SK-N-SH (cell line): Measurements from ENCODE around the gene NDUFS8. TPM values are rescaled to one million over a fixed set of nuclear protein-coding genes. Genes with fewer than 3 reads are reported as not detected.

Source experiments
- CTCF ChIA-PET: fragments of 300-600, 350-600 bp; formaldehyde crosslinking; extraction: SDS; loops from one replicate; lab custom pipeline; 2021; lab: Yijun Ruan, JAX
- POLR2A ChIA-PET: fragments of 350-600 bp; sonication (Branson Sonifier 250); formaldehyde crosslinking; extraction: SDS; loops from one replicate; lab custom pipeline; 2020; ENCODE audit warnings: antibody characterized with exemption, inconsistent platforms; lab: Yijun Ruan, JAX
- DNase-seq: peaks from one replicate; pipeline ENCODE4 v3.0.0; 2012
- H2AFZ ChIP-seq: fragments of 200-600 bp; sonication (generic); 2 replicates; pipeline ENCODE4 v1.8.1; 2016; ENCODE audit warnings: antibody characterized with exemption, mild to moderate bottlenecking, low read depth
- H3F3A ChIP-seq: fragments of 200-600 bp; sonication (generic); replicated peaks from 2 replicates; pipeline ENCODE3; 2016; ENCODE audit warnings: antibody characterized with exemption, mild to moderate bottlenecking; ENCODE audit not compliant: insufficient read depth
- H3K27ac ChIP-seq, 2 experiments: fragments of 200-500 bp in 1 of 2; fragments of 200-600 bp in 1 of 2; sonication (Bioruptor generic) in 1 of 2; sonication (generic), shearing (Covaris generic) in 1 of 2; 2 replicates each; pipeline versions ENCODE4 v1.5.1 to v1.6.1; 2014 to 2016; ENCODE audit warnings: low read depth in 2 of 2, inconsistent platforms in 1 of 2, low read length in 1 of 2, mild to moderate bottlenecking in 1 of 2, mixed read lengths in 1 of 2
- H3K27me3 ChIP-seq: fragments of 200-600 bp; sonication (generic), shearing (Covaris generic); 2 replicates; pipeline ENCODE4 v1.6.1; 2016; ENCODE audit warnings: mixed run types; ENCODE audit not compliant: insufficient read depth
- H3K36me3 ChIP-seq, 2 experiments: fragments of 200-500 bp in 1 of 2; fragments of 200-600 bp in 1 of 2; sonication (Bioruptor generic) in 1 of 2; sonication (generic) in 1 of 2; replicated peaks in 1 of 2; 2 replicates each; pipeline versions ENCODE3 to v1.5.1; 2014 to 2016; ENCODE audit warnings: low read length in 1 of 2, mild to moderate bottlenecking in 1 of 2; ENCODE audit not compliant: insufficient read depth in 2 of 2, control insufficient read depth in 1 of 2
- H3K4me1 ChIP-seq, 2 experiments: fragments of 200-500 bp in 1 of 2; fragments of 200-600 bp in 1 of 2; sonication (Bioruptor generic) in 1 of 2; sonication (generic), shearing (Covaris generic) in 1 of 2; 2 replicates each; pipeline versions ENCODE4 v1.5.1 to v1.6.1; 2014 to 2016; ENCODE audit warnings: low read depth in 1 of 2, low read length in 1 of 2, mixed run types in 1 of 2; ENCODE audit not compliant: insufficient read depth in 2 of 2, control insufficient read depth in 1 of 2
- H3K4me2 ChIP-seq: fragments of 200-600 bp; sonication (generic), shearing (Covaris generic); 2 replicates; pipeline ENCODE4 v1.6.1; 2017; ENCODE audit warnings: mixed run types
- H3K4me3 ChIP-seq, 2 experiments: fragments of 200-500 bp in 1 of 2; fragments of 200-600 bp in 1 of 2; sonication (Bioruptor generic) in 1 of 2; sonication (generic), shearing (Covaris generic) in 1 of 2; 2 replicates each; pipeline versions ENCODE4 v1.5.1 to v1.8.1; 2014 to 2016; ENCODE audit warnings: low read depth in 2 of 2, inconsistent platforms in 1 of 2, low read length in 1 of 2, mild to moderate bottlenecking in 1 of 2, mixed read lengths in 1 of 2, moderate library complexity in 1 of 2
- H3K79me2 ChIP-seq: fragments of 200-600 bp; sonication (generic); 2 replicates; pipeline ENCODE4 v1.8.1; 2017; ENCODE audit warnings: mild to moderate bottlenecking; ENCODE audit not compliant: insufficient read depth
- H3K9ac ChIP-seq: fragments of 200-600 bp; sonication (generic); 2 replicates; pipeline ENCODE4 v1.6.1; 2017; ENCODE audit warnings: mixed run types
- H3K9me2 ChIP-seq: fragments of 200-600 bp; sonication (generic); 2 replicates; pipeline ENCODE4 v1.6.1; 2017; ENCODE audit warnings: mixed run types
- H3K9me3 ChIP-seq: fragments of 200-600 bp; sonication (generic); 2 replicates; pipeline ENCODE4 v1.6.1; 2017; ENCODE audit warnings: mixed run types, mild to moderate bottlenecking, moderate library complexity
- H4K20me1 ChIP-seq: fragments of 200-600 bp; sonication (generic); 2 replicates; pipeline ENCODE4 v1.6.1; 2017; ENCODE audit warnings: mild to moderate bottlenecking, mixed run types; ENCODE audit not compliant: insufficient read depth
- ELF1 ChIP-seq: IDR thresholded peaks from 2 replicates; pipeline ENCODE4 v1.4.0; 2012
- EP300 ChIP-seq, 2 experiments: IDR thresholded peaks; 2 replicates each; pipeline versions ENCODE4 v1.4.0 to v1.6.1; 2012; ENCODE audit warnings: borderline replicate concordance in 1 of 2, low read depth in 1 of 2, low read length in 1 of 2
- FOXJ3 ChIP-seq: sonication (generic); formaldehyde crosslinking; IDR thresholded peaks from 2 replicates; pipeline ENCODE4 v1.5.1; 2020; ENCODE audit warnings: mild to moderate bottlenecking, missing genetic modification reagents
- FOXM1 ChIP-seq: IDR thresholded peaks from 2 replicates; pipeline ENCODE4 v1.4.0; 2012; ENCODE audit warnings: low read depth, mild to moderate bottlenecking
- GABPA ChIP-seq: IDR thresholded peaks from 2 replicates; pipeline ENCODE4 v1.4.0; 2012; ENCODE audit warnings: low read depth, mild to moderate bottlenecking
- GATA2 ChIP-seq: sonication (generic); formaldehyde crosslinking; IDR thresholded peaks from 2 replicates; pipeline ENCODE4 v1.5.0; 2020; ENCODE audit warnings: mild to moderate bottlenecking, missing genetic modification reagents
- MEF2A ChIP-seq: IDR thresholded peaks from 2 replicates; pipeline ENCODE4 v1.4.0; 2012; ENCODE audit warnings: low read depth, borderline replicate concordance
- MXI1 ChIP-seq: IDR thresholded peaks from 2 replicates; pipeline ENCODE4 v1.6.1; 2012; ENCODE audit warnings: mild to moderate bottlenecking, low read depth, low read length, improper control_type of control experiment
- NRF1 ChIP-seq: IDR thresholded peaks from 2 replicates; pipeline ENCODE4 v1.6.1; 2012; ENCODE audit warnings: low read depth, mild to moderate bottlenecking, low read length
- POLR2AphosphoS5 ChIP-seq: IDR thresholded peaks from 2 replicates; pipeline ENCODE4 v1.6.1; 2012; ENCODE audit warnings: low read depth, low read length
- RCOR1 ChIP-seq: fragments of 150-350 bp; IDR thresholded peaks from 2 replicates; pipeline ENCODE4 v1.6.1; 2017; ENCODE audit warnings: antibody characterized with exemption, low read length
- RFX5 ChIP-seq: IDR thresholded peaks from 2 replicates; pipeline ENCODE4 v1.6.1; 2012; ENCODE audit warnings: mild to moderate bottlenecking, improper control_type of control experiment, low read length
- SIN3A ChIP-seq: IDR thresholded peaks from 2 replicates; pipeline ENCODE4 v1.6.1; 2012; ENCODE audit warnings: low read depth, mild to moderate bottlenecking, low read length, moderate library complexity, borderline replicate concordance
- TCF12 ChIP-seq: IDR thresholded peaks from 2 replicates; pipeline ENCODE4 v1.4.0; 2012
- USF1 ChIP-seq: IDR thresholded peaks from 2 replicates; pipeline ENCODE4 v1.4.0; 2012; ENCODE audit warnings: low read depth, borderline replicate concordance
- YY1 ChIP-seq: IDR thresholded peaks from 2 replicates; pipeline ENCODE4 v1.4.0; 2012; ENCODE audit warnings: low read depth, mild to moderate bottlenecking
- WGBS: methylation state at CpG from one replicate; pipeline ENCODE4 v1.1.6; 2017; ENCODE audit warnings: low lambda C conversion rate; 5-methylcytosine and 5-hydroxymethylcytosine counted together
- polyA plus RNA-seq, 3 experiments: library from polyadenylated mRNA; depleted of rRNA; stranded (reverse); fragments of >200 nt; gene quantifications; 2 replicates each; pipeline ENCODE4 v1.2.3, GENCODE V29; 2012
- TF ChIP-seq, protein P1 (sequence below): IDR thresholded peaks from 2 replicates; pipeline ENCODE4 v1.6.1; 2012; ENCODE audit warnings: mild to moderate bottlenecking, low read depth, low read length, moderate library complexity
- TF ChIP-seq, protein P2 (sequence below): fragments of 200-600 bp; sonication (generic); IDR thresholded peaks from 2 replicates; pipeline ENCODE4 v1.6.1; 2017; ENCODE audit warnings: antibody characterized with exemption, mild to moderate bottlenecking, moderate library complexity
- TF ChIP-seq, protein P3 (sequence below): IDR thresholded peaks from 2 replicates; pipeline ENCODE4 v1.4.0; 2012; ENCODE audit warnings: low read depth, borderline replicate concordance
- TF ChIP-seq, protein P4 (sequence below): fragments of 150-350 bp; IDR thresholded peaks from 2 replicates; pipeline ENCODE4 v1.6.1; 2016; ENCODE audit warnings: mild to moderate bottlenecking, low read depth, low read length

Gene NDUFS8
- polyA plus RNA-seq, 1 of the 3 experiments (the other 2 are of a cell fraction), result 123 TPM

DNA sequence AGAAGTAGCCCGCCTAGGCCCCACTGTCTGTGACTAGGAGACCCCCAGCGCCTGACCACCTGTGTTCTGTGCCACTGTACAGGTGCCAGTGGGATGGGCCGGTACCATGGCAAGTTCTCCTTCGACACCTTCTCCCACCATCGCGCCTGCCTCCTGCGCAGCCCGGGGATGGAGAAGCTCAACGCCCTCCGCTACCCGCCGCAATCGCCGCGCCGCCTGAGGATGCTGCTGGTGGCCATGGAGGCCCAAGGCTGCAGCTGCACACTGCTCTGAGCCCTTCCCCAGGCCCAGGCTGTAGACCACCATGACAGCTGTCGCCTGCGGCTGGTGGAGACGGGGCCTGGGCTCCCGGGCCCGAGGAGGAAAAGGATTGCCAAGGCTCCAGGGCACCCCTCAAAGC is 2.8 kb upstream of the NDUFS8 start:
- Histone ChIP-seq H3K9me3 (no peaks in the 10 kb centered on the region), H3K9me2 (no peaks in the 10 kb centered on the region), H3K36me3 (peaks cover 0 to 2% of the 10 kb centered on the region in 2 experiments), H3K27ac (peak overlapping the region in 1 of 2 experiments; percentile 99; a peak in 2 of 4 replicates), H4K20me1 (no peaks in the 10 kb centered on the region), H3K27me3 (no peaks in the 10 kb centered on the region), H3K79me2 (peaks cover 37% of the 10 kb centered on the region), H3K4me3 (no peak overlapping the region), H3K4me2 (peak overlapping the region; percentile 45), H2AFZ (no peak overlapping the region)
- 75% methylated on average over 19 of the region's 21 CpGs for WGBS
- no peak for DNase-seq
- TF ChIP-seq RFX5 (no peak), POLR2AphosphoS5 (no peak), ELF1 (no peak), GATA2 (no peak), NRF1 (no peak), TCF12 (no peak), YY1 (no peak), FOXM1 (no peak), MEF2A (no peak), GABPA (no peak), RCOR1 (no peak), MXI1 (no peak), USF1 (no peak), SIN3A (no peak), EP300 (IDR thresholded peaks at IDR 0.05; ENCODE audit: borderline replicate concordance in 1 of 2, low read depth in 1 of 2, low read length in 1 of 2) (no peak), FOXJ3 (CRISPR knock-in tag) (no peak)
- TF ChIP-seq, protein P1, sequence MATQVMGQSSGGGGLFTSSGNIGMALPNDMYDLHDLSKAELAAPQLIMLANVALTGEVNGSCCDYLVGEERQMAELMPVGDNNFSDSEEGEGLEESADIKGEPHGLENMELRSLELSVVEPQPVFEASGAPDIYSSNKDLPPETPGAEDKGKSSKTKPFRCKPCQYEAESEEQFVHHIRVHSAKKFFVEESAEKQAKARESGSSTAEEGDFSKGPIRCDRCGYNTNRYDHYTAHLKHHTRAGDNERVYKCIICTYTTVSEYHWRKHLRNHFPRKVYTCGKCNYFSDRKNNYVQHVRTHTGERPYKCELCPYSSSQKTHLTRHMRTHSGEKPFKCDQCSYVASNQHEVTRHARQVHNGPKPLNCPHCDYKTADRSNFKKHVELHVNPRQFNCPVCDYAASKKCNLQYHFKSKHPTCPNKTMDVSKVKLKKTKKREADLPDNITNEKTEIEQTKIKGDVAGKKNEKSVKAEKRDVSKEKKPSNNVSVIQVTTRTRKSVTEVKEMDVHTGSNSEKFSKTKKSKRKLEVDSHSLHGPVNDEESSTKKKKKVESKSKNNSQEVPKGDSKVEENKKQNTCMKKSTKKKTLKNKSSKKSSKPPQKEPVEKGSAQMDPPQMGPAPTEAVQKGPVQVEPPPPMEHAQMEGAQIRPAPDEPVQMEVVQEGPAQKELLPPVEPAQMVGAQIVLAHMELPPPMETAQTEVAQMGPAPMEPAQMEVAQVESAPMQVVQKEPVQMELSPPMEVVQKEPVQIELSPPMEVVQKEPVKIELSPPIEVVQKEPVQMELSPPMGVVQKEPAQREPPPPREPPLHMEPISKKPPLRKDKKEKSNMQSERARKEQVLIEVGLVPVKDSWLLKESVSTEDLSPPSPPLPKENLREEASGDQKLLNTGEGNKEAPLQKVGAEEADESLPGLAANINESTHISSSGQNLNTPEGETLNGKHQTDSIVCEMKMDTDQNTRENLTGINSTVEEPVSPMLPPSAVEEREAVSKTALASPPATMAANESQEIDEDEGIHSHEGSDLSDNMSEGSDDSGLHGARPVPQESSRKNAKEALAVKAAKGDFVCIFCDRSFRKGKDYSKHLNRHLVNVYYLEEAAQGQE, result no peak
- TF ChIP-seq, protein P2, sequence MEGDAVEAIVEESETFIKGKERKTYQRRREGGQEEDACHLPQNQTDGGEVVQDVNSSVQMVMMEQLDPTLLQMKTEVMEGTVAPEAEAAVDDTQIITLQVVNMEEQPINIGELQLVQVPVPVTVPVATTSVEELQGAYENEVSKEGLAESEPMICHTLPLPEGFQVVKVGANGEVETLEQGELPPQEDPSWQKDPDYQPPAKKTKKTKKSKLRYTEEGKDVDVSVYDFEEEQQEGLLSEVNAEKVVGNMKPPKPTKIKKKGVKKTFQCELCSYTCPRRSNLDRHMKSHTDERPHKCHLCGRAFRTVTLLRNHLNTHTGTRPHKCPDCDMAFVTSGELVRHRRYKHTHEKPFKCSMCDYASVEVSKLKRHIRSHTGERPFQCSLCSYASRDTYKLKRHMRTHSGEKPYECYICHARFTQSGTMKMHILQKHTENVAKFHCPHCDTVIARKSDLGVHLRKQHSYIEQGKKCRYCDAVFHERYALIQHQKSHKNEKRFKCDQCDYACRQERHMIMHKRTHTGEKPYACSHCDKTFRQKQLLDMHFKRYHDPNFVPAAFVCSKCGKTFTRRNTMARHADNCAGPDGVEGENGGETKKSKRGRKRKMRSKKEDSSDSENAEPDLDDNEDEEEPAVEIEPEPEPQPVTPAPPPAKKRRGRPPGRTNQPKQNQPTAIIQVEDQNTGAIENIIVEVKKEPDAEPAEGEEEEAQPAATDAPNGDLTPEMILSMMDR, result no peak
- TF ChIP-seq, protein P3, sequence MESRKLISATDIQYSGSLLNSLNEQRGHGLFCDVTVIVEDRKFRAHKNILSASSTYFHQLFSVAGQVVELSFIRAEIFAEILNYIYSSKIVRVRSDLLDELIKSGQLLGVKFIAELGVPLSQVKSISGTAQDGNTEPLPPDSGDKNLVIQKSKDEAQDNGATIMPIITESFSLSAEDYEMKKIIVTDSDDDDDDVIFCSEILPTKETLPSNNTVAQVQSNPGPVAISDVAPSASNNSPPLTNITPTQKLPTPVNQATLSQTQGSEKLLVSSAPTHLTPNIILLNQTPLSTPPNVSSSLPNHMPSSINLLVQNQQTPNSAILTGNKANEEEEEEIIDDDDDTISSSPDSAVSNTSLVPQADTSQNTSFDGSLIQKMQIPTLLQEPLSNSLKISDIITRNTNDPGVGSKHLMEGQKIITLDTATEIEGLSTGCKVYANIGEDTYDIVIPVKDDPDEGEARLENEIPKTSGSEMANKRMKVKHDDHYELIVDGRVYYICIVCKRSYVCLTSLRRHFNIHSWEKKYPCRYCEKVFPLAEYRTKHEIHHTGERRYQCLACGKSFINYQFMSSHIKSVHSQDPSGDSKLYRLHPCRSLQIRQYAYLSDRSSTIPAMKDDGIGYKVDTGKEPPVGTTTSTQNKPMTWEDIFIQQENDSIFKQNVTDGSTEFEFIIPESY, result no peak
- TF ChIP-seq, protein P4, sequence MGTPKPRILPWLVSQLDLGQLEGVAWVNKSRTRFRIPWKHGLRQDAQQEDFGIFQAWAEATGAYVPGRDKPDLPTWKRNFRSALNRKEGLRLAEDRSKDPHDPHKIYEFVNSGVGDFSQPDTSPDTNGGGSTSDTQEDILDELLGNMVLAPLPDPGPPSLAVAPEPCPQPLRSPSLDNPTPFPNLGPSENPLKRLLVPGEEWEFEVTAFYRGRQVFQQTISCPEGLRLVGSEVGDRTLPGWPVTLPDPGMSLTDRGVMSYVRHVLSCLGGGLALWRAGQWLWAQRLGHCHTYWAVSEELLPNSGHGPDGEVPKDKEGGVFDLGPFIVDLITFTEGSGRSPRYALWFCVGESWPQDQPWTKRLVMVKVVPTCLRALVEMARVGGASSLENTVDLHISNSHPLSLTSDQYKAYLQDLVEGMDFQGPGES, result no peak
- TF ChIP-seq, all 33 proteins: peak for 0
- Histone ChIP-seq H3K9ac (peak overlapping the region; percentile 62), H3K4me1 (peaks cover 30 to 36% of the 10 kb centered on the region in 2 experiments; a peak in 3 of 4 replicates), H3F3A (peaks cover 27% of the 10 kb centered on the region)
- ChIA-PET CTCF (no interaction called here), POLR2A (no interaction called here)
